ENCODE results near the gene SNX32.

SNX32 gene

GRCh38 chr11:65849771-65850216, 16.0 kb downstream of the SNX32 start:
- in situ Hi-C loops (cut with MboI; ENCODE audit: low pct_unique_long_range_greater_than_20kb, low sequenced_read_pairs, unreplicated experiment) = no loop called here
- DNase-seq (ENCODE audit: low spot score) = no peak
- TF ChIP-seq CTCF (IDR thresholded peaks at IDR 0.05; ENCODE audit: extremely low read depth, insufficient read depth, missing control alignments) = no peak

GRCh38 chr11:65850217-65851082, 16.7 kb downstream of the SNX32 start:
- TF ChIP-seq CTCF (IDR thresholded peaks at IDR 0.05; ENCODE audit: extremely low read depth, insufficient read depth, missing control alignments) = no peak
- in situ Hi-C loops (cut with MboI; ENCODE audit: low pct_unique_long_range_greater_than_20kb, low sequenced_read_pairs, unreplicated experiment) = no loop called here
- no peak for DNase-seq (ENCODE audit: low spot score)

- in situ Hi-C loops (cut with MboI; ENCODE audit: low pct_unique_long_range_greater_than_20kb, low sequenced_read_pairs, unreplicated experiment) = no loop called here
- TF ChIP-seq CTCF (IDR thresholded peaks at IDR 0.05; ENCODE audit: extremely low read depth, insufficient read depth, missing control alignments) = peak; percentile 41
- DNase-seq (ENCODE audit: low spot score) = no peak
Observed at GRCh38 chr11:65851083-65851579, 17.4 kb downstream of the SNX32 start.

DNA sequence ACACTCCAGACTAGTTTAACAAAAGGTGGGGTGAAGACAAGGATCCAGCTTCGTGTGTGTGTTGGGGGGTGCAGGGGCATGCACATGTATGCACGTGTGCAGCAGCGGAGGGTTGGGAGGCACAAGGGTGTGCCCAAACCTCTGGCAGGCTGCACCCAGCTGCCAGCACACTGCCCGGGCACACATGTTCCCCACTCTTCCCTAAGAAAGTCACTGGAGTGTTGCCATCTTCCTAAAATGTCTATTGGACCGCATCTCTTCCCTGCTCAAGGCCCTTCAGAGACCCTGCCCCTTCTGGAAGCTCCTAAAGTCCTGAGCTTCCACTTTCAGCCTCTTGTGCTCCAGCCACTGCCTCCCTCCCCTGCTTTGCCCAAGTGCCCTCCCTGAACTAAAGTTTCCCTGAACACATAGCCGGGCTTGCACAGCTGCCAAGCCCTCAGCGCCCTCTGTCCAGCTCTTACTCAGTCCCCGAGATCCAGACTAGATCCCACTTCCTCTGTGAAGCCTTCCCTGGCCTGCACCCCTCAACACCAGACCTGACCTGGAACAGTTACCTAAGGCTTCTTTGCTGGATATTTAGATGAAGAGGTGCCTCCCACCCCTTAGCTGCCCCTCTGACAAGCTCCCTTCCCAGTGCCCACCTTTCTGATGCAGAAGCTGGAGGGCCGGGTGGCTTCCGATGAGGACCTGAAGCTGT, 18.2 kb downstream of the SNX32 start:
- in situ Hi-C loops (cut with MboI; ENCODE audit: low pct_unique_long_range_greater_than_20kb, low sequenced_read_pairs, unreplicated experiment) = no loop called here

DNA sequence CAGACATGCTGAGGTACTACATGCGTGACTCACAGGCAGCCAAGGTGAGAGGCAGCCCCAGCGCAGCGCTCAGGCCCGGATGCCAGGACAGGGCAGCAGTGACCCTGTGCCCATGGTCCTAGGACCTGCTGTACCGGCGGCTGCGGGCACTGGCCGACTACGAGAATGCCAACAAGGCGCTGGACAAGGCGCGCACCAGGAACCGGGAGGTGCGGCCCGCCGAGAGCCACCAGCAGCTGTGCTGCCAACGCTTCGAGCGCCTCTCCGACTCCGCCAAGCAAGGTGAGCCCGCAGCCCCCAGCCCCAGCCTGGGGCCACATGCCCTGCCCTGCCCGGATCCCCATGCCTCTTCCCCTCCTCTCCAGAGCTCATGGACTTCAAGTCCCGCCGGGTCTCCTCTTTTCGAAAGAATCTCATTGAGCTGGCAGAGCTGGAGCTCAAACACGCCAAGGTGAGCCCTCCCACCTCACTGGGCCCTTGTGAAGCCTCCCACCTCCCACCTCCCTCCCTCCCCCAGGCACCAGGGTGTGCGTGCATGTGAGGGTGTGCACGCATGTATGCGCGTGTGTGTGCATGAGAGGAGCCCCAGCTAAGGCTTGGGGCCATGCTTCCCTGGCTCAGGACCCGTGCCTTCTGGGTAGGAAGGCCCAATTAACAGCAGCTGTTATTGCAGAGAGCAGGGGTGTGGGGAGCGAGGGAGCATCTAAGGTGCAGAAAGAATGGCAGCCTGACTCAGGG, 18.9 kb downstream of the SNX32 start:
- TF ChIP-seq CTCF (IDR thresholded peaks at IDR 0.05; ENCODE audit: extremely low read depth, insufficient read depth, missing control alignments) = no peak
- in situ Hi-C loops (cut with MboI; ENCODE audit: low pct_unique_long_range_greater_than_20kb, low sequenced_read_pairs, unreplicated experiment) = no loop called here
- no peak for DNase-seq (ENCODE audit: low spot score)

More for the DNA sequence above, 18.2 kb downstream of the SNX32 start:
- no peak for DNase-seq (ENCODE audit: low spot score)
- no peak for TF ChIP-seq CTCF (IDR thresholded peaks at IDR 0.05; ENCODE audit: extremely low read depth, insufficient read depth, missing control alignments)
